Fibroblast of the aortic adventitia (primary cell): ENCODE results near the gene SELENON. TPM values are rescaled to one million over a fixed set of nuclear protein-coding genes. Genes with fewer than 3 reads are reported as not detected.
A peak's percentile ranks its signal among the peaks of the same experiment; 100 is the strongest.

Source experiments
- DNase-seq: peaks from one replicate; pipeline ENCODE4 v3.0.0-alpha.2; 2010; ENCODE audit warnings: low read depth
- H3K4me3 ChIP-seq: 2 replicates; pipeline ENCODE4 v1.5.1; 2011; ENCODE audit warnings: low read depth, mild to moderate bottlenecking, control low read depth, low read length, moderate library complexity
- CTCF ChIP-seq: IDR thresholded peaks from 2 replicates; pipeline ENCODE4 v1.5.1; 2011; ENCODE audit warnings: mild to moderate bottlenecking, low read length, control low read depth, inconsistent platforms; ENCODE audit not compliant: insufficient read depth
- total RNA-seq: library from RNA; depleted of rRNA; stranded (reverse); fragments of >200 nt; gene quantifications from 2 replicates; pipeline ENCODE4 v1.2.3, GENCODE V29; 2012; ENCODE audit warnings: low replicate concordance

Gene SELENON
- total RNA-seq, 1 donor, result 35.0 TPM

GRCh38 chr1:25798666-25799351, 1.2 kb upstream of the SELENON start:
- DNase-seq, result no peak
- no peak overlapping the region for H3K4me3 ChIP-seq
- TF ChIP-seq CTCF, result no peak

GRCh38 chr1:25799352-25799934, 550 bp upstream of the SELENON start:
- DNase-seq, result no peak
- H3K4me3 ChIP-seq, result peak overlapping the region; percentile 63
- no peak for TF ChIP-seq CTCF

- peak overlapping the region; percentile 77 for H3K4me3 ChIP-seq
- TF ChIP-seq CTCF, result no peak
- no peak for DNase-seq
Measured at GRCh38 chr1:25800703-25801377, 847 bp downstream of the SELENON start.

- TF ChIP-seq CTCF, result no peak
Measured at GRCh38 chr1:25802915-25803314, 2.9 kb downstream of the SELENON start.

GRCh38 chr1:25803368-25803767, 3.4 kb downstream of the SELENON start:
- TF ChIP-seq CTCF, result no peak
- no peak for DNase-seq
- no peak overlapping the region for H3K4me3 ChIP-seq

More at GRCh38 chr1:25802915-25803314, 2.9 kb downstream of the SELENON start:
- H3K4me3 ChIP-seq, result no peak overlapping the region
- no peak for DNase-seq

- no peak for TF ChIP-seq CTCF
- DNase-seq, result peak; percentile 28
- no peak overlapping the region for H3K4me3 ChIP-seq
Measured at GRCh38 chr1:25804244-25804963, 4.4 kb downstream of the SELENON start.
